NCI-H524 treated with DMSO at 0.1 percent for 48 hours (cell line): ENCODE results near the gene SLU7.
A peak's percentile ranks its signal among the peaks of the same experiment; 100 is the strongest.

Experiments
- DNase-seq: peaks from one replicate; lab custom pipeline; 2025; lab: John Stamatoyannopoulos, UW

SLU7 gene

GRCh38 chr5:160419458-160420330, 813 bp upstream of the SLU7 start:
- DNase-seq: no peak

GRCh38 chr5:160399402-160400353, 19.2 kb downstream of the SLU7 start, which contains the start of gene FAM200C:
Gene FAM200C (minus strand): TSS chr5:160400054. CDS start chr5:160395490, 4,564 bp downstream.
- peak; percentile 60 for DNase-seq

DNA sequence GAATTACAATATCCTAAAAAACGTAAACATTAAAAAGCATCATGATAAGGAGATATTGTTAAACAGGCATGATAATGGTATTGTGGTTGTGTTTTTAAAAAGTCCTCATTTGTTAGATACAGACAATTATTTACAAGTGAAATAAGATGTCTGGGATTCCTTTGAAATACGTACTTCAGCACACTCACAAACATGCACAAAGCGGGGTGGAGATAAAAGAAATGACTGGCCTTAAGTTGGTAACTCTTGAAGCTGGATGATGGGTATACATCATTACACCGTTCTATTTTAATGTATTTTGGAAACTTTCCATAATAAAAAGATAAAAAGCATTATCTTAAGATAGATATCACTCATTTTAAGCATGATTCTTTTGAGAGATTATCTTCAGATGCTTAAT, 20.1 kb downstream of the SLU7 start:
- no peak for DNase-seq

DNA sequence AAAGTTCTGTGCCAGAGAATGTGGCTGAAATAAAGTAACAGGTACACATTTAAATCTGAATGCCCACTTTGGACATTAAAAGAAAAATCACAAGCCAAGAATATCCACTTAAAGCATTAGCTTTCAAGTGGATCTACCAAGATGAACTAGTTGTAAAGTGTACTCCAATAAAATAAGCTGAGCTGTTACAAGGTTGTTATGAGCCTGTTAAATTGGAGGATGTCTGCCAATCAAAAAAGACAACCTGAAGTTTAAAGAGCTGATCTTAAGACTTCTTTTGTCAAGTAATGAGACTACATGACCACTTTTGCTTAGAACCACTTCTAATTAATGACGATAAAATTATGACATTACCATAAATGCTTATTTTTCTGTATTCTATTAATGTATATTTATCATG, 21.4 kb downstream of the SLU7 start:
- DNase-seq: no peak

DNA sequence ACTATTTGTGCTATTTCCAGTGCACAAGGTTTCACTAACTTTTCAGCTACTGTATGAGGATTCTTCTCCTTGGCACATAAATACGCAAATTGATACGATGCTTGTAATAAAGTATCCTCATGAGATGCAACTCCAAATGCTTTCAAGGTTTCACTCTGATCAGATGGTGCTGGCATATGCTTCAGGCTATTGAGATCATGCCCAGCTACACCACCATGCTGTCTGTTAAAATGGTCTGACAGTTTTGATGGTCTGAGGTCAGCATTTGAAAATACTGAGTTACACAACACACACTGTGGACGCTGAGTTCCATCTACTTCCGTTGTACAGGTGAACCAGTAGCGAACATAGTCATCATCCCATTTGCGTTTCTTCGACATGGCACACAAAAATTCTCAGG, 23.8 kb downstream of the SLU7 start:
- DNase-seq: no peak

GRCh38 chr5:160390787-160391696, 27.8 kb downstream of the SLU7 start:
- DNase-seq: no peak

- DNase-seq: no peak
Measured at GRCh38 chr5:160387445-160387844, 31.4 kb downstream of the SLU7 start.

DNA sequence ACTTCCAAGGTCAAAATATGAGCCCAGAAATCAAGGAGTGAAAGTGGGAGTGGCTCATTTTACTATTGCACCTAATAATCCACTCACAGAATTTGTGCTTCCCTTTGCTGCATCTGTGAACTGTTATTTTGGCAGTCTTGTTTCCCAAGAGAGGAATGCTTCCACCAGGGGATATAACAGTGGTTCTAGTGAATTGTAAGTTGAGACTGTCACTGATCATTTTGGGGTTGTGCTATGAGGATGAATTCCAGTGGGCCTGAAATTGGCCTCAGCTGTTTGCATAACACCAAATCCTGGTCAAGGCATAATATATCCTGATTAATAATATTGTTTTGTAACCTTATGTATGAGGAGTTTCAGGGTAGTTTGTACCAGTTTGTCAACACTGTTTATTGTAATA, 33.4 kb downstream of the SLU7 start:
- no peak for DNase-seq

- DNase-seq: no peak
Measured at GRCh38 chr5:160384681-160385080, 34.2 kb downstream of the SLU7 start.

GRCh38 chr5:160382346-160382745, 36.5 kb downstream of the SLU7 start:
- DNase-seq: peak; percentile 42

DNA sequence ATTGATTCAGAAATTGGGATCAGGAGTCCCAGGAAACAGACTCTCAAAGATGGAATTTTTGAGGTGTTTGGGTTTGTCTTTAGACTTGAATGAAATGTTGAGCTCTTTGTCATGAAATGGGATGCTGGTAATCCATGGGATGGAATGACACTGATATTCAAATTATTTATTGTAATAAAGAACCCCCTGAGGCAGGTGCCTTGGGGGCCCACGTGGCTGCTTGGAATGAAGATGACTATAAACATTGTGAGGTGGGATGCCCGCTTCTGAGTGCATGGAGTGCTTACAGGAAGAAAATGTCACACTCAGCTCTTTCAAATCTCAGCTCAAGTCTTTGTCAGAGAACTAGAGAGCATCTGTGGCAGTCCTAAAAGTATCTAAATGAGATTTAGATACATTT, 38.8 kb downstream of the SLU7 start:
- no peak for DNase-seq

GRCh38 chr5:160379511-160379910, 39.4 kb downstream of the SLU7 start:
- no peak for DNase-seq

- DNase-seq: no peak
Measured at GRCh38 chr5:160378330-160378729, 40.6 kb downstream of the SLU7 start.

GRCh38 chr5:160377651-160378050, 41.2 kb downstream of the SLU7 start:
- no peak for DNase-seq

DNA sequence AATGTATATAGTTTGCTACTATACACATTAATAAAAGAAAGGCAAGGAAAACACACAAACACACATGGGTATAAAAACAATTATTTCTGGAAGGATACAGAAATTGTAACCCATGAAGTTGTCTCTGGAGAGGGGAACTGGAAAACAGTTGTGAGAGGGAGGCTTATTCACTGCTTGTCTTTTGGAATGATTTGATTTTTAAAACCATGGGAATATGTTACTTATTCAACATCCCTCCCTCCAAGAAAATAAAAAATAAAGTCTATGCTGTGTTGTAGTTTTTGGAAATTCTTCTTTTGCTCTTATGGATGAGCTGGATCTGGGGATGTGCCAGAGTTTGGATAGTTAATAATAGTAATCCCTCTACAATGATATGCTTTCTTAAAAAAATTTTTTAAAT, 42.5 kb downstream of the SLU7 start:
- no peak for DNase-seq

DNA sequence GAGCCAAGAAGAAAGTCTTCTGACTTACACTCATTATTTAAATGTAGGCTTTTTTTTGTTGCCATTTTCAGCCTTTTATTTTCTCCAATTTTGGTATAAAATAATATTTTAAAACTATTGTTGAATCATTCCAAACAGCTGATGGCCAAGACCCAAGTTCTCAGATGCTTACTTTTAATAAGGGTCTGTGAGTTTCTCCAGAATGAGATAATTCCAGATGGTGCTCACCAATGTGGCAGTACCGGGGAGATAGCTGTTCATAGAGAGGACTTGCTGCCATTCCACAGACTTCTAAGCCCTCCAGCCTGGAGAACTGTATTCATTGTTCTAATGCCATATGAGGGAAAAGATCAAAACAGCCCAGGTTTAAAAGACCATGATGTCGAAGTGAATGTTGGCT, 43.2 kb downstream of the SLU7 start:
- DNase-seq: no peak

- DNase-seq: no peak
Measured at GRCh38 chr5:160375166-160375565, 43.7 kb downstream of the SLU7 start.

- DNase-seq: no peak
Measured at GRCh38 chr5:160371294-160371693, 47.6 kb downstream of the SLU7 start.

GRCh38 chr5:160370713-160371034, 48.2 kb downstream of the SLU7 start:
- DNase-seq: no peak

- DNase-seq: peak; percentile 4
Measured at GRCh38 chr5:160369990-160370712, 48.7 kb downstream of the SLU7 start, which contains the start of gene C1QTNF2. Gene C1QTNF2 (minus strand): TSS chr5:160370626. CDS start chr5:160355011, 15,615 bp downstream.

DNA sequence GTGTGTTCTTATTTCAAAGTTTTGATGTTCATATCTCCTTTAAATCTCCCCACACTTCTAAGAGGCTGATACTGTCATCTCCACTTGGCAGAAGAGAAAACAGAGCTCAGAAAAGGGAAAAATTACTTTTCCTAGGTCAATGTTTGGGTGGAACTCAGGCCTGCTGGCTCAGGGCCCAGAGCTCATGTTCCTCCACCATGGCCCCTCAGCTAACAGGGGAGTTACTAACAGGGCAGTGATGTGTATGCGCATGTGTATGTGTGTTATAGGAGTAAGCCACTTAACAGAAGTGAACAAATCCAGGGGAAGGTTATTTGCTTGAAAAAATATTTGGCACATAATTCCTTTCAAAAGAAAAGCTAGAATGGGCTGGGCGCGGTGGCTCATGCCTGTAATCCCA, 51.0 kb downstream of the SLU7 start:
- no peak for DNase-seq
